ENCODE data around the gene CTNNA3.

DNA sequence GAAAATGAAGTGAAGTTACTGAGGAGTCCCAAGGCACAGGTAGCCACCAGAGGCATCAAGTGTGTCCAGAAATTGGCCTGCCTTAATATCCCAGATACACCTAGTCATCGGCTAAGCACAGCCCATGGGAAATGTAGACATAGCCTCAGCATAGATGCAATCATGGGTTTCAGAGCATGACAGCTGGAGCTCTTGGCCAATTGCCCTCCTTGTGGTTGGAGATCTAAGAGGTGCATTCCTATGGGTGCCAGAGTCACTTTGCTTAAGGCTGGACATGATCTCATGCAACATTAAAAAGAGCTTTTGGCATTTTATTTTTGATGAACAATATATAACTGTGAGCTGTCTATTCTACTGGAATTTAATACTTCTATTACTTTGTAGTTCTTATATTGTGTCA lies 1528.2 kb downstream of the CTNNA3 start:
- TF ChIP-seq, protein P1, sequence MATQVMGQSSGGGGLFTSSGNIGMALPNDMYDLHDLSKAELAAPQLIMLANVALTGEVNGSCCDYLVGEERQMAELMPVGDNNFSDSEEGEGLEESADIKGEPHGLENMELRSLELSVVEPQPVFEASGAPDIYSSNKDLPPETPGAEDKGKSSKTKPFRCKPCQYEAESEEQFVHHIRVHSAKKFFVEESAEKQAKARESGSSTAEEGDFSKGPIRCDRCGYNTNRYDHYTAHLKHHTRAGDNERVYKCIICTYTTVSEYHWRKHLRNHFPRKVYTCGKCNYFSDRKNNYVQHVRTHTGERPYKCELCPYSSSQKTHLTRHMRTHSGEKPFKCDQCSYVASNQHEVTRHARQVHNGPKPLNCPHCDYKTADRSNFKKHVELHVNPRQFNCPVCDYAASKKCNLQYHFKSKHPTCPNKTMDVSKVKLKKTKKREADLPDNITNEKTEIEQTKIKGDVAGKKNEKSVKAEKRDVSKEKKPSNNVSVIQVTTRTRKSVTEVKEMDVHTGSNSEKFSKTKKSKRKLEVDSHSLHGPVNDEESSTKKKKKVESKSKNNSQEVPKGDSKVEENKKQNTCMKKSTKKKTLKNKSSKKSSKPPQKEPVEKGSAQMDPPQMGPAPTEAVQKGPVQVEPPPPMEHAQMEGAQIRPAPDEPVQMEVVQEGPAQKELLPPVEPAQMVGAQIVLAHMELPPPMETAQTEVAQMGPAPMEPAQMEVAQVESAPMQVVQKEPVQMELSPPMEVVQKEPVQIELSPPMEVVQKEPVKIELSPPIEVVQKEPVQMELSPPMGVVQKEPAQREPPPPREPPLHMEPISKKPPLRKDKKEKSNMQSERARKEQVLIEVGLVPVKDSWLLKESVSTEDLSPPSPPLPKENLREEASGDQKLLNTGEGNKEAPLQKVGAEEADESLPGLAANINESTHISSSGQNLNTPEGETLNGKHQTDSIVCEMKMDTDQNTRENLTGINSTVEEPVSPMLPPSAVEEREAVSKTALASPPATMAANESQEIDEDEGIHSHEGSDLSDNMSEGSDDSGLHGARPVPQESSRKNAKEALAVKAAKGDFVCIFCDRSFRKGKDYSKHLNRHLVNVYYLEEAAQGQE (IDR thresholded peaks at IDR 0.05) = no peak
- TF ChIP-seq, protein P2, sequence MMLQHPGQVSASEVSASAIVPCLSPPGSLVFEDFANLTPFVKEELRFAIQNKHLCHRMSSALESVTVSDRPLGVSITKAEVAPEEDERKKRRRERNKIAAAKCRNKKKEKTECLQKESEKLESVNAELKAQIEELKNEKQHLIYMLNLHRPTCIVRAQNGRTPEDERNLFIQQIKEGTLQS (IDR thresholded peaks at IDR 0.05) = no peak
- TF ChIP-seq, protein P3, sequence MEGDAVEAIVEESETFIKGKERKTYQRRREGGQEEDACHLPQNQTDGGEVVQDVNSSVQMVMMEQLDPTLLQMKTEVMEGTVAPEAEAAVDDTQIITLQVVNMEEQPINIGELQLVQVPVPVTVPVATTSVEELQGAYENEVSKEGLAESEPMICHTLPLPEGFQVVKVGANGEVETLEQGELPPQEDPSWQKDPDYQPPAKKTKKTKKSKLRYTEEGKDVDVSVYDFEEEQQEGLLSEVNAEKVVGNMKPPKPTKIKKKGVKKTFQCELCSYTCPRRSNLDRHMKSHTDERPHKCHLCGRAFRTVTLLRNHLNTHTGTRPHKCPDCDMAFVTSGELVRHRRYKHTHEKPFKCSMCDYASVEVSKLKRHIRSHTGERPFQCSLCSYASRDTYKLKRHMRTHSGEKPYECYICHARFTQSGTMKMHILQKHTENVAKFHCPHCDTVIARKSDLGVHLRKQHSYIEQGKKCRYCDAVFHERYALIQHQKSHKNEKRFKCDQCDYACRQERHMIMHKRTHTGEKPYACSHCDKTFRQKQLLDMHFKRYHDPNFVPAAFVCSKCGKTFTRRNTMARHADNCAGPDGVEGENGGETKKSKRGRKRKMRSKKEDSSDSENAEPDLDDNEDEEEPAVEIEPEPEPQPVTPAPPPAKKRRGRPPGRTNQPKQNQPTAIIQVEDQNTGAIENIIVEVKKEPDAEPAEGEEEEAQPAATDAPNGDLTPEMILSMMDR (IDR thresholded peaks at IDR 0.05; ENCODE audit: low read depth, low read length, missing input control) = no peak
- TF ChIP-seq SP1 (IDR thresholded peaks at IDR 0.05) = no peak
- TF ChIP-seq GABPA (IDR thresholded peaks at IDR 0.05 in 1 of 2, conservative IDR thresholded peaks at IDR 0.05 in 1 of 2) = no peak
- TF ChIP-seq RAD21 (IDR thresholded peaks at IDR 0.05) = no peak
- TF ChIP-seq TAF1 (conservative IDR thresholded peaks at IDR 0.05) = no peak
- TF ChIP-seq YY1 (IDR thresholded peaks at IDR 0.05) = no peak
- TF ChIP-seq RXRA (IDR thresholded peaks at IDR 0.05) = no peak
- no peak for TF ChIP-seq NR2F2 (IDR thresholded peaks at IDR 0.05)
